HEK293T (cell line): Measurements from ENCODE around the gene PRRT4.

Experiments
- ARNT ChIP-seq: fragments of 450-650 bp; IDR thresholded peaks from 2 replicates; pipeline ENCODE4 v1.6.1; 2017; ENCODE audit warnings: mild to moderate bottlenecking
- CTBP1 ChIP-seq: fragments of 450-650 bp; IDR thresholded peaks from 2 replicates; pipeline ENCODE4 v1.6.1; 2016; ENCODE audit warnings: borderline replicate concordance
- ELF4 ChIP-seq: fragments of 450-650 bp; IDR thresholded peaks from 2 replicates; pipeline ENCODE4 v1.6.1; 2017; ENCODE audit warnings: antibody characterized with exemption
- FOXA1 ChIP-seq: fragments of 450-650 bp; IDR thresholded peaks from 2 replicates; pipeline ENCODE4 v1.6.1; 2016; ENCODE audit warnings: mild to moderate bottlenecking
- FOXK2 ChIP-seq: fragments of 450-650 bp; IDR thresholded peaks from 2 replicates; pipeline ENCODE4 v1.6.1; 2016; ENCODE audit warnings: mild to moderate bottlenecking
- FOXM1 ChIP-seq: fragments of 450-650 bp; IDR thresholded peaks from 2 replicates; pipeline ENCODE4 v1.6.1; 2017; ENCODE audit warnings: mild to moderate bottlenecking, borderline replicate concordance
- HDGF ChIP-seq: fragments of 450-650 bp; IDR thresholded peaks from 2 replicates; pipeline ENCODE4 v1.6.1; 2017; ENCODE audit warnings: antibody characterized with exemption, borderline replicate concordance
- L3MBTL2 ChIP-seq: fragments of 450-650 bp; conservative IDR thresholded peaks from 2 replicates; pipeline ENCODE4 v1.6.1; 2016; ENCODE audit warnings: mild to moderate bottlenecking
- NFRKB ChIP-seq: fragments of 450-650 bp; IDR thresholded peaks from 2 replicates; pipeline ENCODE4 v1.6.1; 2016; ENCODE audit warnings: mild to moderate bottlenecking, moderate library complexity
- SP1 ChIP-seq: fragments of 450-650 bp; IDR thresholded peaks from 2 replicates; pipeline ENCODE4 v1.6.1; 2017
- SUZ12 ChIP-seq: fragments of 450-650 bp; IDR thresholded peaks from 2 replicates; pipeline ENCODE4 v1.6.1; 2016; ENCODE audit warnings: mild to moderate bottlenecking
- TARDBP ChIP-seq: fragments of 450-650 bp; IDR thresholded peaks from 2 replicates; pipeline ENCODE4 v1.6.1; 2016
- ZNF384 ChIP-seq: fragments of 450-650 bp; IDR thresholded peaks from 2 replicates; pipeline ENCODE4 v1.6.1; 2016

DNA sequence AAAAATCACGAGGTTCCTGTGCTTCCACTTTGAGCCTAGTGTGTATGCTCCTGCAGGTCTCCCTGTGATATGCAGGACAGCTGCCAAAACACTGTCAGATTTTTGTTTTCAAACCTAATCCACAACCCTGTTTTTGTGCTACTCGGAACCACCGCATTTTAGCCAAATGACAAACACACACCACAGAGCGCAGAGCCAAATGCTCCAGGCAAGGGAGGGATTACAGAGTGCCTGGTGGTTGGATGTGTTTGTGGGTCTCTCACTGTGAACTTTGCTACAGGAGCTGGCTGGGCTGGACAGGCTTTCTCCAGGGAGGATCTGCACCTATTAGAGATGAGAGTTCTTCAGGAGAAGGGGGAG is 12.0 kb downstream of the PRRT4 start:
- TF ChIP-seq HDGF (no peak), NFRKB (no peak), SP1 (no peak), TARDBP (no peak), ELF4 (no peak), SUZ12 (no peak), ZNF384 (no peak), FOXK2 (no peak), FOXM1 (no peak), ARNT (no peak), L3MBTL2 (no peak), FOXA1 (no peak), CTBP1 (no peak)
